HG03175 (cell line): ENCODE measurements around the gene IRF5.
"Not testable (repeated sequence)": the region's sequence is repeated elsewhere in the genome, so short reads cannot be mapped to it uniquely, and the experiment has no call there.

Experiments
- ATAC-seq: cut with Tn5 transposase; IDR thresholded peaks from one replicate; pipeline ENCODE4 v1.9.1; 2021; ENCODE audit warnings: mild to moderate bottlenecking, moderate library complexity; ENCODE audit not compliant: unreplicated experiment

IRF5 gene

DNA sequence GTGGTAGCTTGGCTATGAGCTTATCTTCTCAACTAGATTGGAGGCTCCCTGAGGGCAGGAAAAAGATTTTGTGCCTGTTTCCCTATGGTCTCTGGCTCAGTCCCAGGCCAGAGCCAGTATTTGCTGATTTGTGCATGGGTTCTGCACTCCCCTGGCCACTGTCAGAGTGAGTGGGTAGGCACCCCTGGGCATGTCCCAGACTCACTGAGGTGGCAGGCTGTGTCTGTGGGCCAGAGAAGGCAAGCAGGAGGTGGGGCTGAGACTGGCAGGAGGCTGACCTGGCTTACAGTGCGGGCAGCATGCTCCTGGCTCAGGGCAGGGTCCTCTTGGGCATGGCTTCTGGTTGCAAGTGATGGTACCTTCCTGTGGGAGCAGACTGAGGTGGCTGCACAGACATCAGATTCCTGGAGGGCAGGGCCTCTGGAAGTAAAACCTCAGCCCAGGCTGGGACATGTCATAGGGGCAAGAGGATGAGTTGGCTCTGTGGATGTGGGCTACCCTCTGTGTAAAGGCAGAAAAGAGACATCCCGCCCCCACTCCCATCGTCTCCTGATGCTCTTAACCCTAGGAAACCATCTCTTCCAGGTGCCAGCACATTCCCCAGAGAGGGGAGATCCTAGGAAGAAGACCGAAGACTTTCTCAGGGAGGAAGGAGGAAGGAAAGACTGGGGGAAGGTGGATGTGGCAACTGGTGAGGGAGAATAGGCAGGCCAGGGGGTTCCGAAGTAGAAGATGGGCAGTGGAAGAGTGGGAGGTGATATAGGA lies 31.5 kb upstream of the IRF5 start:
- no peak for ATAC-seq

DNA sequence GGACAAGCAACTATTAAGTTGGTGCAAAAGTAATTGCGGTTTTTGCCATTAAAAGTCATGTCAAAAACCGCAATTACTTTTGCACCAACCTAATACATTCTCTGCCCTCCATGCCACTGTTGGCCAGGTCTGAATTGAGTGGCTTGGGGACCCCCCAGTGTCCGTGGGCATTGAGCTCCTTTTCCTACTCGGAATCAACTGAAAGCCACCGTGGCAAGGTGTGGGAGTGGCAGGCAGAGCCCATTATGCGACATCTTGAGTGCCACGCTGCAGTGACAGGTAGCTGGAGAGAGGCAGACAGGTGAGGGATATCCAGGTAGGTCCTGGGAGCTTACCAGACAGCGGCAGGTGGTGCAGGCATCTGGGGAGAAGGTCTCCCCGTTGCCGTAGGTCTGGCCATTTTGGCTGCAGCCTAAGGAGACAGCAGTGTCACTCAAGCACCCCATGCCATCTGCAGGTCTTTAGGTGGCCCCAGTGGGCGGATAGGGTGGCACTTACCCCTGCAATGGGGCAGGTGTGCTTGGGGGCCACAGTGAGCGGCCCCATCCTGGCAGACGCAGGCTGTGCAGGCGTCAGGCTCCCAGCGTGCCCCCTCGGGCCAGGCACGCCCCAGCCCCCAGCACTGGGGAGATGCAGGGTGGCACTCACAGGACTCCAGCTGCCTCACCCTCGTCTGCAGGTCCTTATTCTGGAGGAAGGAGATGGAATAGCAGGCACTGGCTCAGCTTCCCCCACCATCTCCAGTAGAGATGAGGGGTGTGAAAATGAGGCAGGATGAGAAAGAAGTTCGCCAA lies 30.8 kb upstream of the IRF5 start:
- ATAC-seq, result no peak

DNA sequence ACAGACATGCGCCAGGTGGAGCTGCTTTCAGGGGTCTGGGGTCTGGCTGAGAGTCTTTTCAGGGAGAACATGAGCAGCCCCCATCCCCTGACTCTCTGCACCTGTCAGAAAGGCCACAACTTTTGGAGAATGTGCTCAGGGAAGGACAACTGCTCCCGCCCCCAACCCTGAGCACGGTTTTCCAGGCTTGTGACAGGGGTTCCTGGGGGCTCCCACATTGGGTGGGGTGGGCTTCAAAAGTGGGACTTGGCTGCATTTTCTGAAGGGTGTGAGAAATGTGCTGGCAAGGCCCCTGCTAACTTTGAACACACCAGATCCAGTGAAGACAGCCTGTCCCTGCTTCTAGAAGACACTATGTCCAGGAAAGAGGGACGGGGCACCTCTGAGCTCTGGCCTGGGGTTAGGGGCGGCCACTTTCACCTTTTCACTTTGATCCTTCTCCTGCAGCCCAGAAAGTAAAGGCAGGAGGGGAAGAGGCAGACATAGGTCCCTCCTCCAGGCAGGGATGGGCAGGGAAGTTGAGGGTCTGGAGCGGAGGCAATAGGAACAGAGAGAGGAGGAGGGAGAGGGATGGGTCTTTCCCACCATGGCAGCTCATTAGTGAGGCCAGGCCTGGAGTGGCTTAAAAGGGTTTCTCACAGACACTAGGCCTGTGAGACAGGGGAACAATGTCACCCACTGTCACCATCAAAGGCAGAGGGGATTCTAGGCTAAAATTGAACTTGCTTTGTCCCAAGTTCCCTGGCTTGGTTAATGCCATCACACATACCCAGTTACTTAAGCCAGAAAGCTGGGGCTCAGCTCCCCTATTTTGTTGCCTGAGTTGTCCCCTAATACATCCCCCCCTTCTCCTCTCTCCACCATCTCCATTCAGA lies 28.7 kb upstream of the IRF5 start:
- no peak for ATAC-seq

DNA sequence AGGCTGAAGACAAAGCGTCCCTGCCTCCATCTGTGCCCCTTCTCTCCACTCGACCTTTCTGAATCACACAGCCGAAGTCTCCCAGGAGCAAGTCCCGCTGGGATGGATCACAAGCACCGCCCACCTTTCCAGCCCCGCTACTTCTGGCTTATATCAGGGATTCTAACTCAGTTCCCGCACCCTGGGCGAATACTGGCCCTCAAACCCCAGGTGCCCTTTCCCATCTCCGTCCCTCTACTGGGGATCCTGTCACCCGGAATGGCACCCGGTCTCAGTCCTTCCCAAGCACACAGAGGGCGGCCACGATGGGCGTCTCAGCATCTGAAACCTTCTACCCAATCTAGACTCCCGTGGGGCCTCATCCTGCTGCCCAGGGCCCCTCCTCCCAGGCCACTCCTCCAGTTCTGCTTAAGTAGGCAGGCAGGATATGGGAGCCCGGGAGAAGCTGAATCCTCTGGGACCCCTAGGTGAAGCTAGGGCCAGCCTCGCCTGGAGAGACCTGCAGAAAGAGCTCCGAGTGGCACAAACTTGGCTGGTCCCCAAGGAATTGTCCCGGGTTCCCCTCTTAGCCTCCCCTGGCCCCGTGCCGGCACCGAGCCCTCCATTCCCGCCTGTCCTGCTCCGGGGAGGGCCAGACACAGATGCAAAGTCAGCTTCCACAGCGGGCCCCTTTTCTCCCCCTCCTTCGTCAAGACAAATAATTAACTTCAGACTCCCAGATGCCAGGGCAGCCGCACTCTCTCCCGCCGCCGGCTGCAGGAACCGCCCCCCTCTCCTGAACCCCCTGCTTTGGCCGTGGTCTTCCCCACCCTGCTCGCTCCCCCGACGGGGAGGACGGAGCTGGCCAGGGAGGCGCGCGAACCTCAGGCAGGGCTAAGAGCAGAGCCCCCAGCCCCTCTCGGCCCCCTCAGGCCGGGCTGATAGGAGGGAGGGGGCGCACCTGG lies 27.8 kb upstream of the IRF5 start:
- ATAC-seq, result no peak

DNA sequence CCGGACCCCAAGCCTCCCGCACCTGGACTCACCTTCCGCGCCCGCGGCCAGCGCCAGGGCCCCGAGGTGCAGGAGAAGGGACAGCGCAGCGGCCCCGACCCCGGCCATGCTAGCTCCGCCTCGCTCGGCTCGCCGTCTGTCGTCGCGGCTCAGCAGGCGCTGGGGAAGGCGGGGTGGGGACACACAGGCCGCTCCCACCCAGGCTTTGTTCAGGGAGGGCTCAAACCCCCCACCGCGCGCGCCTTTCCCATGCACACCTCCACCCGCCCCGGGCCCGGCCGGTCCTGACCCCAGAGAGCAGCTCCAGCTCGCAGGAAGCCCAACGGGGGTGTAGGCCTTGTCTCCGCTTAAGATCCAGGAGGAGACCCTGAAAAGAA lies 27.2 kb upstream of the IRF5 start, which contains the start of gene KCP:
KCP (minus strand) TSS at position 141 of the 377 bp plus-strand sequence; CDS start at position 108, 33 bp downstream.
- no peak for ATAC-seq

DNA sequence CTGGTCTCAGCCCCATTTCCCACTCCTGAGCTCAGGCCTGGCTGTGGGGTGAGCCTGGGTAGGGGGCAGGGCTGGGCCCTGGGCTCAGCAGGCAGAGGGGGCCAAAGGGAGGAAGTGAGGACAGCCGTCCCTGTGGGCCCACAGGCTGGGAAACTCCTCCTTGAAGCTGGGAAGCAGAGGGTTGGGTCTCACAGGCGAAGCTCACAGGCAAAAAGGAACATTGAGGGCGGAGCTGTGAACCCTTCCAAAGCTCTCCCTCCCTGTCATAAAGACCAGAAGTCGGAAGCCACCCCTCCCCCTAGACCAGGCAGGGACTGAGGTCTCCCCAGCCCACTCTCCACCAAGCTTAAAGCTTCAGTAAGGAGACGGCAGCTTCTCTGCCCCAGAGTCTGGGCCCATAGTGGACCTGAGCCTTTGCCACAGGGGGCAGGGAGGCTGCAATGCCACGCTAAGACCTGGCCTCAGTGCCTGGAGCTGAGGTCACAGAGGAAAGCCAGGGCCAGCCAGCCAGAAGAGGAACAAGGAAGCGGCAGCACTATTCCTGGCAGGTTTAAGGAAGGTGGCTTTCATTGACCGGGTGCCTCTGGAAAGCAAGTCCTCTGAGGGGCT lies 26.2 kb upstream of the IRF5 start:
- no peak for ATAC-seq

DNA sequence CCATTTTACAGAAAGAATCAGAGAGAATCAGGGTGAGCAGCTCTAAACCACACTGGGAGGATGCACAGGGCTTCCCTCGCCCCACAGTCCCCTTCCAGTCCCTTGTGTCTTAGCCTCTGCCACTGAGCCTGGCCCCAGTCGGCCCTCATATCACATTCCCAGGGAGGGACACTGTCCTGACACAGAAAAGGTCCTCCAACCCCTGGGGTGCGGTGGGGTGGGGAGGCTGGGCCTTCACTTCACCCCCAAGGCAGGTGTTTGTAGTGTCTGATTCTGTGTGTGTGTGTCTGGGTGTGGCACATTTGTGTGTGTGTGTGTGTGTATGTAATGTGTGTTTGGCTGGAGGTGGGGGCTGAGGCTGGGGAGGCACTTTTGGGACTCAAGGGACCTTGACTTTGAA lies 25.4 kb upstream of the IRF5 start:
- ATAC-seq, result no peak

DNA sequence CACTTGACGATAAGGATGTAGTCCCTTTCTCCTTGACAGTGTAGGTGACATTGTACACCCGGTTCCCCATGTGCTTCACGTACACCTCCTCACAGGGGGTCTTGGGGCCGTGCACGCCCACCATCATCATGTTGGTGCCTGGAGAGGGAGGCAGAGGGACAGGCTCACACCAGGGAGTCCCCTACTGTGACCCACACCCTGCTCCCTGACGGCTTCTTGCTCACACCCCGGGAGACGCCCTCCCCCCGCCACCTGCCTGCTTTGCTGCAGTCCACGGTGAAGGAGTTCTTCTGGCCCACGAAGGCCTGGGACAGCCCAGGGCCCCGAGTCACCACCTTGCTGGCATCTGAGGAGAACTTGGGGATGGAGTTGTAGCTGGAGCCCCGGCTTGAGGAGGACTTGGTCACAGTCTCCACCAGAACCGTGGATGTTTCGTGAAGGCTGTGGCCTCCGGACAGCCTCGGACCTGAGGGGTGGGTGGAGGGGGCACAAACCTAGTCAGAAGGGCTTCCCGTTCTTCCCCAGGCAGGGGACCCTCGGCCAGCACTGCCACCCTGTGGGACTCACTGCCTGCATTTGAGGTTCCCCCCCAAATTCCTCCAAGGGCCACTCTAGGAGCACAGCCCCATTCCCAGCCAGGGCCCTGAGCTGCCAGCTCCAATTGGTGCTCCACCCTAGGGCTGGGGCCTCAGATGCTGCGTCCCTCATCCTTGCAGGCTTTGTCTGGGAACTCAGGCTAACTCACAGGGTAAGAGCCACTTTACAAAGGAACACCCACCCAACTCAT lies 24.8 kb upstream of the IRF5 start:
- ATAC-seq, result not testable (repeated sequence)

DNA sequence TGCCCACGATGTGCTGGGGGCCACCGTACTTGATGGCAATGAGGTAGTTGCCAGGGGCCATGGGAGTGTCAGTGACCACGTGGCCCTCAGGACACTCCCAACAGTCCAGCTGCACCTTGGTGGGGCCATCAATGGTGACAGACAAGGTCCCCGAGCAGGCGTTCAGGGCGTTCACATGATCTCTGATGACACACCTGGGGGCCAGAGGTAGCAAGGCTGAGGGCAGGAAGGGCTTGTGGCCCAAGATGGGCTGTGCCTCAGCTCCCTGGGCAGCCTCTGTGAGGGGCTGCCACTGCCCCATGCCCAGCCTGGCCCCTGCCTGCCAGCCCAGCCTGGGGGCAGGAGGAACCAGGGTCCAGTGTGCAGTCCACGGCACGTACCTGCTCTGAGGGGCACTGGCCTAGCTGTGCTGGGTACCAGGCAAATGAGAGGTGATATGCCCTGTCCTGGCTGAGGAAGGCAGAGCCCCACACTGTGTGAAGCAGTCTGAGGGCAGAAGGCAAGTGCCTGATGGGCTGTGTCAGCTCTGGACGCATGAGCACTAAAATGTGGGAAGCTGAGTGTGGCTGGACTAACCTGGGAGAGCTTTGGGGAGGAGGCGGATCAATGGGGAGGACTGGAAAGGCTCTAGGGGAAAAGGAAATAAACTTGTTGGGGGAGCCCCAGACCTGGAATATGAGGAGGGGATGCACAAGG lies 23.7 kb upstream of the IRF5 start:
- ATAC-seq, result no peak

DNA sequence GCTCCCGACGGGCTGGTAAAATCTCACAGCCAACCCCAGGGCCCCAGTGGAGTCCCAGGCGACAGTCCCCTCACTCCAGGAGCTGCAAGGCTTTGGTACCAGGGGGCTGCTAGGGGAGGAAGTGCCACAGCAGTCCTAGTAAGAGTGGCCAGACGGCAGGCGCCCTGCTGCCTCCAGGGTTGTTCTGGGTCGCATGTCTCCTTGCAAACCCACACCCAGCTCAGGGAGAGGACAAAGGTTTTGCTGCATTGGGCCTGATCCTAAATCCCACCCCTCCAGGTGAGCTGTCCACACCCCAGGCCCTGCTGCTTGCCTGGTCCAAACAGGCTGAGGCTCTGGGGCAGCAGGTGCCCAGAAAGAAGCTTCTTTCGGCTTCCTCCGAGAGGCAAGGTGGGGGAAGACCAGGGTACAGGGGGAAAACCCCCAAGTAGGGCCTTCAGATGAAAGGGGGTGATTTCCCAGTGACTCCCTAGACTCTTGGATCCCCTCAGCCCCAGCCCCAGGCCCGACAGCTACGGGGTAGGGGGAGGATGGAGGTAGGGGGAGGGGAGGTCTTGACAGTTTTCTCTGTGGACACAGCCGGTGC lies 23.1 kb upstream of the IRF5 start:
- peak; percentile 54 for ATAC-seq

DNA sequence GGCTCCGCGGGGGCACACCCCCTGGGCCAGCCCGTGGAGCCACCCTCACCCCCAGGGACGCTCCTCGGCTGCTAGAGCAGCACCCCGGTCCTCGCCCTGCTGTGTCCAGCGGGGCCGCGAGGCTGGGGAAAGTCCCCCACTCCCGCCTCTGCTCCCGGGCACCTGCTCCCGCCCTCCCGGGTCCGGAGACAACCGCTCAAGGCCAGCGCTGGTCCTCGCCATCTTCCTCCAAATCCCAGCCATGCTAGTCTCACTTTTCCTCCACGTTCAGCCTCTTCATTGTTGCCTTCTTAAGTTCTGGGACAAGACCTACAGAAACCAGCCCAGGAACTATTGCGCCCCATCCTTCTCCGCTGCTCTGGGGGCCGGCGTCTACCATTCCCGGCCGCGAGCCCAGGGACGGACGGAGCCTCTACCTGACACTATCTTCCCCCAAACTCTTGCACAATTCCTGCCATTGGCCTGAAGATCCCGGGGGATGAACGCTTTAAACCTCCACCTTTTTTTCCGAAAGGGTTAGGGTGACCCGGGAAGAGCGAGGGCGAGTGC lies 22.4 kb upstream of the IRF5 start:
- ATAC-seq, result no peak

DNA sequence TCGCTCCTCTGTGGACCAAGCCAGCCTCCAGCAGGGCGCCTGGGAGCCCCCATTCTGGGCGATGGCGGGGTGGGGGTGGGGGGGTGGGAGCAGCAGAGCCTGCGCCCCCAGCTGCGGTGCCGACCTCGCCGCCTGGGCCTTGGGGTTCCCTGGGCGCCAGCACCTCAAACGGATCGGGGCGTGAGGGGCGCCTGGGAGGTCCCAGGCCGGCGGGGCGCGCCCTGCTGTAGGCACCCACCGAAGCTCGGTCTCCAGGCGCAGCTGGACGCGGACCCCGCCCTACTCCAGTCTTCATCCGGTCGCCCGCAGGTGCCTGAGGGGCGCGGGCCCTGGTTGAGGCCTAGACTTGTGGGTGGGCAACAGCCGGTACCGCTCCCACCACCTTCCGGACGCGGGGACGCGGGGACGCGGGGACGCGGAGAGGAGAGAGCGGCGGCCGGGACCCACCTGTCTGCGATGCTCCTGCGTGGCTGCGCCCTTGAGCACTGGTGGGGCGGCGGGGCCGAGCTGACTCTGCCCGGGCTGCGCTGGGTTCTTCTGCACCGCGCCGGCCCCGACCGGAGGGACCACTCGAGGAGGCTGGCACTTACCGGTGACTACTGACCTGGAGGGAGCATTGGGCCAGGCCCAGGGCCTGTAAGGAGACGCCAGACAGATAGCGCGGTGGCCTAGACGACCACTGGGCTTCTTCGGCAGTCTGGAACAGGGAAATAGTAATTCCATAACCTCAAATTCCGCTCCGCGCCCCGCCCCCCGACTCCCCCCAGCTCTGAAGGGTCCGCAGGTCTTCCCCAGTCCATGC lies 21.7 kb upstream of the IRF5 start:
- no peak for ATAC-seq

DNA sequence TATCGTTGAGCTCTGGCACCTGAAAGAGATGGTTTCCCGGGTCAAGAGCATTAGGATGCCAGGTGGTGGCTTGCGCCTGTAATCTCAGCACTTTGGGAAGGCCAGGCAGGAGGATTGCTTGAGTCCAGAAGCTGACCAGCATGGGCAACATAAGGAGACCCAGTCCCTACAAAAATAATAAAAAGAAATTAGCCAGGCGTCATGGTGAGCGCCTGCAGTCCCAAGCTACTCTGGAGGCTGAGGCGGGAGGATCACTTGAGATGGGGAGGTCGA lies 21.1 kb upstream of the IRF5 start:
- no peak for ATAC-seq

DNA sequence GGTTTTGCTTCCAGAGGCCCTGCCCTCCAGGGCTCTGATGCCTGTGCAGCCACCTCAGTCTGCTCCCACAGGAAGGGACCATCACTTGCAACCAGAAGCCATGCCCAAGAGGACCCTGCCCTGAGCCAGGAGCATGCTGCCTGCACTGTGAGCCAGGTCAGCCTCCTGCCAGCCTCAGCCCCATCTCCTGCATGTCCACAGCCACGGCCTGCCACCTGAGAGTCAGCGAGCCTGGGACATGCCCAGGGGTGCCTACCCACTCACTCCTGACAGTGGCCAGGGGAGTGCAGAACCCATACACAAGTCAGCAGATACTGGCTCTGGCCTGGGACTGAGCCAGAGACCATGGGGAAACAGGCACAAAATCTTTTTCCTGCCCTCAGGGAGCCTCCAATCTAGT lies 20.6 kb upstream of the IRF5 start:
- no peak for ATAC-seq

DNA sequence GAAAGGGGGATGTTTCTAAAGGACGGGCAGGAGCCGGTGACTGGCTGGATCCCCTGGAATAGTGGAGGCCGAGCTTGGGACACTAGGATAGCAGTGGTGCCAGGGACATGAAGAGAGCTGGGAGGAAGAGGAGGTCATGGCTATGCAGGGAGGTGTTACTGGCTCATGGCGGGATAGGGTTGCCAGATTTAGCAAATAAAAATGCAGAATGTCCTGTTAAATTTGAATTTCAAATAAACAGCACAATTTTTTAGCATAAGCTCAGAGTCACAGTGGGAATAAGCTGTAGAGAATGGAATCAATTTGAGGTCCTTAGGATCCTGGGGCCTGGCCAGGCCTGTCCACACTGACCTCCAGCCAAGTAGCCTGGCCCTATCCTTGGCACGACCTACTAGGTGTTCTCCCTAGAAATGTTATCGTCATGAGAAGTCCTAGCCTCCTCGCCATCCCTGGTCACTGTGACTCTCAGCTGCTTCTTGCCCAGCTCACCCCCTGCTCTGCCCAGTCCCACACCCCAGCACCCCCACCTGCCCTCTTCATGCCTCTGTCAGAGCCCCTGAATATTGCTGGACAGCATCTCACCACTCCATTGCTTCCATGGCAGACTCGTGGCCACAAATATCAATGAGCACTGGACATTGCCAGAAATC lies 19.6 kb upstream of the IRF5 start:
- ATAC-seq, result no peak

DNA sequence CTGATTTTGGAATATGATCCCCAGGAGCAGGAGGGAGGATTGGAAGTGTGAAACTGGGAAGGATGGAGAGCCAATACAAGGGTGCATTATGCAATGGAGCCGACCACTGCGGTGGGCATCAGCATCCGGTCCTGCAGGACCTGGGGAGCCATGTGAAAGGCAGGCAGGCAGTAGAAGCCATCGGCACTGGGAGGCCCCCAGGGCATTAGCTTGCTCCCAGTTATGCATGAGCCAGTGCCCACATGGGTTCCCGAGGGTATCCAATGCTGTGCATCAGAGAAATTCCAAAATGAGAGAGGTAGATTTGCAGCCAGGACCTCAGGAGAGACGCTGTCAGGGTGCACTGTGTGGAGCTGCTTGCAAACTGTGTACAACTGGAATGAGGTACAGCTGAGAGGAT lies 18.5 kb upstream of the IRF5 start:
- ATAC-seq, result no peak
